ENCODE results near the gene GPR176.

GPR176 gene

DNA sequence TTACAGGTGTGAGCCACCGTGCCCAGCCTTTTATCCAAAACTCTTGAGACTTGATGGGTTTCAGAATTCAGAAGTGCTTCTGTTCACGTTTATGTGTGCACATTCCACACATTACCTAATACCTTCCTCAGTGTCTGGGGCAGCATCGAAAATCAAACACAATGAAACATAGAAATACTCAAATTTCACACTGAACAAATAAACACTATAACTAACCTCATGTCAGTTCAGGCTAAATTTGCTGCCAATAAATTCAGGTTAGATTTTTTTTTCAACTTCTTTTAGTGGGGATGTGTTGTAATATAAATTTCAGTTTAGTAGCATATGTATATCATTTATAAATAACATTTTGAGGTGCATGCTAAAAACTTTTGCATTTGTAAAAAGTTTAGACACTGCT is 16.6 kb upstream of the GPR176 start:
- Histone ChIP-seq H3K4me3 (ENCODE audit: low read length, poor library complexity, severe bottlenecking) (no peak overlapping the region), H3K79me2 (ENCODE audit: insufficient read depth, low read length) (peaks cover 10% of the 10 kb centered on the region), H3K4me1 (ENCODE audit: insufficient read depth, low read length, poor library complexity, severe bottlenecking) (peaks cover 45% of the 10 kb centered on the region)

DNA sequence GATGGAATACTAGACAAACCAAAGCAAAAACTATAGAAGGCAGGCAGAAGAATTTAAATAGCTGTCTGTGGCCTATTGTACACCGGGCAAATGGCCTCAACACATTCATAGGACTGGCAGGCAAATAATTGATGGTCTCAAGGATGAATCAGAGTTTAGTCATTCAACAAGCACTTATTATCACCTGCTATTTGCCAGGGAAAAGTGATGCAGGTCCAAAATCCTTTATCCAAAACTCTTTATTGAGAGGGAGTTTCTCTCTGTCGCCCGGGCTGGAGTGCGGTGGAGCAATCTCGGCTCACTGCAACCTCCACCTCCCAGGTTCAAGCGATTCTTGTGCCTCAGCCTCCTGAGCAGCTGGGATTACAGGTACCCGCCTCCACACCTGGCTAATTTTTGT is 16.1 kb upstream of the GPR176 start:
- no peaks in the 10 kb centered on the region for H3K9me3 ChIP-seq (ENCODE audit: insufficient read depth, low read depth, low read length)
- TF ChIP-seq, protein P1, sequence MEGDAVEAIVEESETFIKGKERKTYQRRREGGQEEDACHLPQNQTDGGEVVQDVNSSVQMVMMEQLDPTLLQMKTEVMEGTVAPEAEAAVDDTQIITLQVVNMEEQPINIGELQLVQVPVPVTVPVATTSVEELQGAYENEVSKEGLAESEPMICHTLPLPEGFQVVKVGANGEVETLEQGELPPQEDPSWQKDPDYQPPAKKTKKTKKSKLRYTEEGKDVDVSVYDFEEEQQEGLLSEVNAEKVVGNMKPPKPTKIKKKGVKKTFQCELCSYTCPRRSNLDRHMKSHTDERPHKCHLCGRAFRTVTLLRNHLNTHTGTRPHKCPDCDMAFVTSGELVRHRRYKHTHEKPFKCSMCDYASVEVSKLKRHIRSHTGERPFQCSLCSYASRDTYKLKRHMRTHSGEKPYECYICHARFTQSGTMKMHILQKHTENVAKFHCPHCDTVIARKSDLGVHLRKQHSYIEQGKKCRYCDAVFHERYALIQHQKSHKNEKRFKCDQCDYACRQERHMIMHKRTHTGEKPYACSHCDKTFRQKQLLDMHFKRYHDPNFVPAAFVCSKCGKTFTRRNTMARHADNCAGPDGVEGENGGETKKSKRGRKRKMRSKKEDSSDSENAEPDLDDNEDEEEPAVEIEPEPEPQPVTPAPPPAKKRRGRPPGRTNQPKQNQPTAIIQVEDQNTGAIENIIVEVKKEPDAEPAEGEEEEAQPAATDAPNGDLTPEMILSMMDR (conservative IDR thresholded peaks at IDR 0.05; ENCODE audit: low read length) = no peak
- no peak for TF ChIP-seq EZH2phosphoT487 (IDR thresholded peaks at IDR 0.05; ENCODE audit: borderline replicate concordance)
- H3K4me3 ChIP-seq (ENCODE audit: low read length, poor library complexity, severe bottlenecking) = peak overlapping the region; percentile 76
- no peaks in the 10 kb centered on the region for H3K9me2 ChIP-seq (replicated peaks; ENCODE audit: low read depth, low read length)
- H3F3A ChIP-seq (ENCODE audit: low read depth) = no peaks in the 10 kb centered on the region
- no peaks in the 10 kb centered on the region for H4K20me1 ChIP-seq (ENCODE audit: insufficient read depth, low read length, poor library complexity, severe bottlenecking)
- H3K9ac ChIP-seq (ENCODE audit: low read depth, low read length, poor library complexity, severe bottlenecking) = no peak overlapping the region
- no peaks in the 10 kb centered on the region for H3K27me3 ChIP-seq (ENCODE audit: insufficient read depth, low read length, poor library complexity, severe bottlenecking)
- no peak overlapping the region for H2AFZ ChIP-seq (ENCODE audit: low read length)
- H3K4me2 ChIP-seq (ENCODE audit: low read depth, low read length, poor library complexity, severe bottlenecking) = peak overlapping the region; percentile 73
- peaks cover 10% of the 10 kb centered on the region for H3K79me2 ChIP-seq (ENCODE audit: insufficient read depth, low read length)
- peaks cover 45% of the 10 kb centered on the region for H3K4me1 ChIP-seq (ENCODE audit: insufficient read depth, low read length, poor library complexity, severe bottlenecking)
- H3K36me3 ChIP-seq (ENCODE audit: insufficient read depth, low read length) = 0 out of 2 replicates have a peak, but pooled peaks cover 4% of the 10 kb centered on the region

More for the DNA sequence above, 16.6 kb upstream of the GPR176 start:
- Histone ChIP-seq H3K4me2 (ENCODE audit: low read depth, low read length, poor library complexity, severe bottlenecking) (peak overlapping the region; percentile 73), H3K9me2 (replicated peaks; ENCODE audit: low read depth, low read length) (no peaks in the 10 kb centered on the region), H3K36me3 (ENCODE audit: insufficient read depth, low read length) (0 out of 2 replicates have a peak, but pooled peaks cover 4% of the 10 kb centered on the region), H3F3A (ENCODE audit: low read depth) (no peaks in the 10 kb centered on the region), H3K9me3 (ENCODE audit: insufficient read depth, low read depth, low read length) (no peaks in the 10 kb centered on the region), H2AFZ (ENCODE audit: low read length) (no peak overlapping the region), H3K27me3 (ENCODE audit: insufficient read depth, low read length, poor library complexity, severe bottlenecking) (no peaks in the 10 kb centered on the region), H3K9ac (ENCODE audit: low read depth, low read length, poor library complexity, severe bottlenecking) (no peak overlapping the region), H4K20me1 (ENCODE audit: insufficient read depth, low read length, poor library complexity, severe bottlenecking) (no peaks in the 10 kb centered on the region)
- TF ChIP-seq EZH2phosphoT487 (IDR thresholded peaks at IDR 0.05; ENCODE audit: borderline replicate concordance) = no peak
- TF ChIP-seq, protein P1 (conservative IDR thresholded peaks at IDR 0.05; ENCODE audit: low read length) = no peak

DNA sequence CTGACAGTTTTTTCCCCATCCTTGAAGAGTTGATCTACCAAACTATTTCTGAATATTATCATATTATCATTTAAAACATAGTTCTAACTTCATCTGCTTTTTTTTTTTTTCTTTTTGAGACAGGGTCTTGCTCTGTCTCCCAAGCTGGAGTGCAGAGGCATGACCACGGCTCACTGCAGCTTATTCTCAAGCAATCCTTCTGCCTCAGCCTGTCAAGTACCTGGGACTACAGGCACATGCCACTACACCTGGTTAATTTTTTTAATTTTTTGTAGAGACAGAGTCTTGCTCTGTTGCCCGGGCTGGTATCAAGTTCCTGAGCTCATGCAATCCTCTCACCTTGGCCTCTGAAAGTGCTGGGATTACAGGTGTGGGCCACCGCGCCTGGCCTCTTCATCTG is 15.2 kb upstream of the GPR176 start:
- H3K79me2 ChIP-seq (ENCODE audit: insufficient read depth, low read length) = peaks cover 10% of the 10 kb centered on the region
- no peaks in the 10 kb centered on the region for H3K9me2 ChIP-seq (replicated peaks; ENCODE audit: low read depth, low read length)
- H3K36me3 ChIP-seq (ENCODE audit: insufficient read depth, low read length) = 0 out of 2 replicates have a peak, but pooled peaks cover 4% of the 10 kb centered on the region
- peaks cover 45% of the 10 kb centered on the region for H3K4me1 ChIP-seq (ENCODE audit: insufficient read depth, low read length, poor library complexity, severe bottlenecking)
- H4K20me1 ChIP-seq (ENCODE audit: insufficient read depth, low read length, poor library complexity, severe bottlenecking) = no peaks in the 10 kb centered on the region
- peak overlapping the region; percentile 73 for H3K4me2 ChIP-seq (ENCODE audit: low read depth, low read length, poor library complexity, severe bottlenecking)
- no peak for TF ChIP-seq EZH2phosphoT487 (IDR thresholded peaks at IDR 0.05; ENCODE audit: borderline replicate concordance)
- TF ChIP-seq, protein P1 (conservative IDR thresholded peaks at IDR 0.05; ENCODE audit: low read length) = no peak
- H3F3A ChIP-seq (ENCODE audit: low read depth) = no peaks in the 10 kb centered on the region
- peak overlapping the region; percentile 76 for H3K4me3 ChIP-seq (ENCODE audit: low read length, poor library complexity, severe bottlenecking)
- no peaks in the 10 kb centered on the region for H3K9me3 ChIP-seq (ENCODE audit: insufficient read depth, low read depth, low read length)
- no peaks in the 10 kb centered on the region for H3K27me3 ChIP-seq (ENCODE audit: insufficient read depth, low read length, poor library complexity, severe bottlenecking)
- peak overlapping the region; percentile 75 for H3K9ac ChIP-seq (ENCODE audit: low read depth, low read length, poor library complexity, severe bottlenecking)
- no peak overlapping the region for H2AFZ ChIP-seq (ENCODE audit: low read length)
